HG03045 (cell line): Measurements from ENCODE around the gene DCLK3.
A peak's percentile ranks its signal among the peaks of the same experiment; 100 is the strongest.

Experiments
- ATAC-seq: cut with Tn5 transposase; IDR thresholded peaks from one replicate; pipeline ENCODE4 v1.9.1; 2021; ENCODE audit warnings: mild to moderate bottlenecking, moderate library complexity; ENCODE audit not compliant: unreplicated experiment

The DCLK3 gene

DNA sequence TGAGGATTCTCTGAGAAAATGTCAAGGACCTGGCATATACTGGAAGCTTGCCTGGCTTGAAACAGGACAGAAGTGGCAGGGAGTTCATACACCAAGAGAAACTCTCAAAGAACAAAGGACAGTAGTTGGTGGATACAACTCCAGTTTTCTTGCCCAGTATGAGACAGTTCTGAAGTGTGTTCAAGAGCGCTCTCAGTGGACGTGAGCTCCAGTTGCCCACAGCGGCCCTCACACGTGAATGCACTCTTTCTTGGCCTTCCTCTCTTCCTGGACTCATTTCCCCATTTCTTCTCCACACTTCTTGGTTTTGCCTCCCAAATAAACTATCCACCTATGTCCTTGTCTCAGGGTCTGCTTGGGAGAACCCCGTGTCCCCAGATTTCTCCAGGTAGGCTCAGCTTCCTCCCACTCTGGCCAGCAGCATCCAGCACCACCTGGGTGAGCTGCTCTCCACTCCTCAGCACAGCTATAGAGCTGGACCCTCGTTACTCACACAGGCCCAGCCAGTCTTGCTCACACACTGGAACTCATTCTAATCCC is 54.5 kb downstream of the DCLK3 start:
- ATAC-seq: no peak

DNA sequence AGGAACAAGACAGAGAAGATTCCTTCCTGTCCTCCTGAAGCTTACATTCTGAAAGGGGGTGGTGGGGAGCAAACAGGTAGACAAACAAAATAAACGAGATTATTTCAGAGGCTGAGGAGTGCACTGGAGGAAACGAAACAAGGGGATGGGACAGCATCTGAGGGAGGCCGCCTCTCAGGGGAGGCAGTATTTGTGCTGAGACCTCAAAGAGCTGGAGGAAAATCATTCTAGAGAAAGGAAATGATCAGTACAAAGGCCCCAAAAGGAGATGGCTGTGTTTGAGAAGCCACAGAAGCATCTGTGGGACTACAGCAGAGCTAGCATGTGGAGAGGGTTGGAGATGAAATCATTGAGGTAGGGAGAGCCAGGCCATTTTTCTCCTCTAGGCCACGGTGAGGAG is 55.1 kb downstream of the DCLK3 start:
- no peak for ATAC-seq

DNA sequence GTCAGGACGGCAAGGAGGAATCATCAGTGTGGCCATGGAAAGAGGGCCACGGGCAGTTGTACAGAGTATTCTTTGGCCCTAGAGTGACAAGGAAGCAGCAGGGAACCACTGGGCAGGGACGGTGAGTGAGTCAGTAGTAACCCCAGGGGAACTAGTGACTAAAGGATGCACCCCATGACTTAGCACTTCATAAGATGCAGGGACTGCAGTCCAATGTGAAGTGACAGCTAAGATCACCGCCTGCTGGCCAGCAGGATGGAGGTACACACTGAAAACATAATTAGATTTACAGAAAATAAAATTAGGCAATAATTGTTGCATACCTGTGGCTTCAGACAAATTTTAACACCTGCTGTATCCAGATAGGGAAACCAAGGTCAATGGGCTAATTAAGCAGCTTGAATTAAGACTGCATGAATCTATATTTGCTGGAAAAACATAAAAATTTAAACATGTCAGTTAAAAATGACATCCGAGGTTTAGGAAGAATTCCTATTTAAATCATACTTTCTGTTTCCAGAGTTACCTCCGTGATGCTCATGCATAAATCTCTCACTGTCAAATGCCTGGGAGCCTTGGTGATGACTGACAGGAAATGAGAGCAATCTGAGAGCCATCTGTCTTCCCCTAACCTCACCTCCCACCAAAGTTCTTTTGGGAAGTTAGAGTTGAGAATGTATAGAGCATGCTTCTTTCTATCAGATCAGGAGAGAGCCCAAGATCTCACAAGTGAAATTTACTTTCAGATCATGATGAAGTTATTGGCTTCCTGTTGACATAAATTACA is 56.5 kb downstream of the DCLK3 start:
- ATAC-seq: no peak

DNA sequence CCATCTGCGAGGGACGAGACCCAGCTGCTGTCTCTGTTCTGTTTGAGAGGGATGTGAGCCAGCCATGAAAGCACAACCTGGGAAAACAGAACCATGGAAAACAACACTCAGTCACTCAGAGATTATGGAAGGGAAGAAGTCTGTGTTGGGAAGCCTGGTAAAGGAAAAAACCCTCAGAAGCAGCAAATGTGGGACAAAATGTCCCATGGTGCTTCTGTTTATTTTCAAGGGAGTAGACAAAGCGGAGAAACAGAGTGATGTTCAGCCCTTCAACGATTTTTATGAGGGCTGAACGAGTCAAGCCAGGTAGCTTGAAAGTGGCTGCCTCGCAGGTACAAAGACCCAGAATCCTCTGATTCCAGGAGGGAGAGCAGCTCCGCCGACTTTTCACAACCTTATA is 59.3 kb downstream of the DCLK3 start:
- ATAC-seq: no peak

DNA sequence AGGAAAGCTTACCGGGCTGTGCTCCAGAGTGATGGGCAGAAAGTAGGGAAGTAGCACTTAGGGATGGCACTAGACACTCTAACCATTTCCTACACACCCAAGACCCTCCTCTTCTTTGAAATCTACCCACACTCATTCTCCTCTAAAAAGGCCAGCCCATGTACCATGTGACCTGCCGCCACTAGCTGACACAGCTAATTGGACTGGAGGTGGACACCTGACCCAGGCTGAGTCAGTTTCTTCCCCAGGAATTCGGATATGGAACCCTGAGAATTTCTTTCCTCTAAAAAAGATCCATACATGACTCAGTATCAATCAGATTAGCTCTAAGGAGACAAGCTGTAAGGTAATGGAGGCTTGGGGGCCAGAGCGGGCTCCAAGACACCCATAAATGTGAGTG is 60.1 kb downstream of the DCLK3 start:
- no peak for ATAC-seq

DNA sequence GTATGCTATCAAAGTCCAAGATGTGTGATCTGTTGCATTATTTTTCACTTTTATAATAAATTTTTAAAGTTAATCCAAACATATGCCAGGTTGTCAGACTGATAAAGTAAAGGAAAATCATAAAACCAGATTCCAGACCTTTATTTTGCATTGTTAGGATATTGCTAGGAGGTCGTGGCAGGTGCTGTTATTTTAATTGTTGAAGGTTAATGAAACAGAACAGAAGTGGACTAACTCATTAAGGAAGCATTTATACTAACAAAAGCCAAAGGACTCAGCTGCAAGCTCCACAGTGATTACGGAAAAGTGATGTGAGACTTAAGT is 63.1 kb downstream of the DCLK3 start:
- ATAC-seq: no peak

DNA sequence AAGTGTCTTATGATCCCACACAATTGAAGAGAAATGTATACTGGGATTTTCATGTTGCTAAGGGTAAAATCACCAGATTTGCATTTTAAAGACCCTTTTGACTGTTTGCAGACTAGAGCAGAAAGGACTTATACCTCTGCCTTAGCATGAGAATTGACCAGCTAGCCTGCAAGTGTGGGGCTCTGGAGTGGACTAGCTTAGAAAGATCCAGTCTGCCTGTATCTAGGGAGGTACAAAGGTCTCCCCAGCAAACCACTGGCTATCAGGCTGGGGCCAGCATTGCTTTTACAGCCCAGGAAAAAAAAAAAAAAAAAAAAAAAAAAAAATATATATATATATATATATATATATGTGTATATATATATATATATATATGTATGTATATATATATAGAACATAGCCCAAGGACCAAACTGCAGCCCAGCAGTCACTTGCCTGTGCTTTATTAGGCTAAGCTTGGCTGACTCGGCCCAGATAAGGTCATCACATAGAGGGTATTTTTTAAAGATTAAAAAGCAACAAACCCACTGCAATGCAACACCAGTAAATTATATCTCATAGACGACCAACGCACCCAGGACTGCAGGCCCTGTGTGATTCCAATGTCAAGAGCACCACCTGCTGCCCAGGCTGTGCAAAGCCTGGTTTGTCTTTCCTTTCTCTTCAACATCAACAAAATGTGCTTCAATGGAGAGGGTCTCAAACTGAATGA is 63.7 kb downstream of the DCLK3 start:
- peak; percentile 69 for ATAC-seq

DNA sequence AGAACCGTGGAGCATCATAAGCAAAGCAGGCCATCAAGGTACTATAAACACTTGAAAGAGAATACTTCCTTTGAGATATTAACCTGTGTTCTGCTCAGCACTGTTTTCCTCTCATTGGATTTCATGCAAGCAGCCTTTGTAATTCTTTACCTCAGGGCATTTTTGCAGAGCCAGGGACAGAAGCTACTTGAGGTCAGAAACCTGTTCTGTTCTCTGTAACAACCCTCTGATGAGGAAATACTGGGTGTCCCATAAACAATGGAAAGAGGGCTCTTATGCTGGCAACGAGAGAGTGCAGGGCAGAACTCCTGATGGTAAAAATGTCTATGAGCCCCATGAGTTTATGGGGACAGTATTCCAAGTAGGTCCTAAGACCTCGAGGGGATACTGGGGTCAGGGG is 66.0 kb downstream of the DCLK3 start:
- ATAC-seq: no peak

DNA sequence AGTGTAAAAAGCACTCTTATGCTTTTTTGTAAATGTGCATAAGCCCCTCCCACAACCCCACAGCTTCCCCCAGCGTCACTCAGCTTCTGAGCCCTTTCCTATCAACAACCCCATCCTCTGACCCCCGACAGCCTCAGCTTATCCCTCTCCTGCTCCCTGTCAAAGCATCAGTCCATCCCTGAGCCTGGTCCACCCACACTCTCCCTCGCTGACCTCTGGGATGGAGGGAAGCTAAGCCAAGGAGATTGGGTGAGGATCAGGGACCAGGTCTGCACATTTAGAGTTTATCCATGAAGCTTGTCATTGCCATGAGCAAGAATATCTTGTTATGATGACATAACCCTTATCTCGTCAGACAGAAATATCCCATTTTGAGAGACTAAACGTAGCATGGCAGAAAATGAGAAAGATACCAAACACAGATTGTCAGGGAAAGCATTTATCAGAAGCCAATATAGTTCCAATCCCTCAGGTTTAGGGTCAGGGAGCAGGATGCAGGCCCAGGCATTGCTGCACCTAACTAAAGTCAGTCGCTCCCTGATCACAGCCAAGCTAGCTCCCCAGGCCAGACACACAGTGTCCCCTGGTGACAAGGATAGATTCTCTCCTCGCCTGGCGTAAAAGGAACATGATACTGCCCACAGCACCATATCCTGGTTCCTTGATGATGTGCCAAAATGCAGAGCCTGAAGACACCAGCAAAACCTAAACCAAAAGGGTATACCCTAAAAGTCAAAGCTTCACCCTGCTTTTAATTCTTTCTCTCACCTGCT is 66.9 kb downstream of the DCLK3 start:
- no peak for ATAC-seq

DNA sequence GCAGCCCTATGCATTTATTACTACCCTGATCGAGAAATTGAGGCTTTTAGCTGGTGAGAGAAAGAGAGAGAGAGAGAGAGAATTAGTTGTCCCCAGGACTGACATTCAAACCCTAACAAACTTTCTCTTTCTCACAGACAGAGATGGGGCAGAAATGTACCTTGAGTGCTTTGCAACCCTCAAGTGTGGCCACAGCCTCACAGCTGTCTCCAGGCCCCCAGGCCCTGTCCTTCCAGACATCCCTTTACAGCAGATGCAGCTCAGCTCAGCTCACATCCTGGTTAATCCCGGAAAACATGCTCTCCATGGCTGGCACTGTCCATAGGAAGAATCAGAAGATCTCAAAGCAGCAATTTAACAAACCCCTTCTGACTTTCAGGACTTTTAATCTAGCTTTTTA is 67.6 kb downstream of the DCLK3 start:
- ATAC-seq: no peak

DNA sequence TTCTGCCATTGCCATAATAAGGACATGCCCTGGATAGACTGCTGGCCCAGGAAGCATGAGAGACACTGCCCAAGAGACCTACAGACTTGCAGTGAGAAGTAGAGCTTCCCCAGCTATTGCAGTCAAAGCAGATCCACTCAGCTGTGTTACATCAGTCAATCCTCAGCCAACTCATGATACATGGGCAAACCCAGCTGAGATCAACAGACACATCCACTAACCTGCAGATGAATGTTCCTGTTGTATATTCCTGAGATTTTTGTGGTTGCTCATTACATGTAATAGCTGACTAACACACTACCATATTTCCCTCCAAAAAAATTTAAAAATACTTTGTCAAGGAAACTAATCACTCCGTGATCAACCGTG is 68.6 kb downstream of the DCLK3 start:
- no peak for ATAC-seq

DNA sequence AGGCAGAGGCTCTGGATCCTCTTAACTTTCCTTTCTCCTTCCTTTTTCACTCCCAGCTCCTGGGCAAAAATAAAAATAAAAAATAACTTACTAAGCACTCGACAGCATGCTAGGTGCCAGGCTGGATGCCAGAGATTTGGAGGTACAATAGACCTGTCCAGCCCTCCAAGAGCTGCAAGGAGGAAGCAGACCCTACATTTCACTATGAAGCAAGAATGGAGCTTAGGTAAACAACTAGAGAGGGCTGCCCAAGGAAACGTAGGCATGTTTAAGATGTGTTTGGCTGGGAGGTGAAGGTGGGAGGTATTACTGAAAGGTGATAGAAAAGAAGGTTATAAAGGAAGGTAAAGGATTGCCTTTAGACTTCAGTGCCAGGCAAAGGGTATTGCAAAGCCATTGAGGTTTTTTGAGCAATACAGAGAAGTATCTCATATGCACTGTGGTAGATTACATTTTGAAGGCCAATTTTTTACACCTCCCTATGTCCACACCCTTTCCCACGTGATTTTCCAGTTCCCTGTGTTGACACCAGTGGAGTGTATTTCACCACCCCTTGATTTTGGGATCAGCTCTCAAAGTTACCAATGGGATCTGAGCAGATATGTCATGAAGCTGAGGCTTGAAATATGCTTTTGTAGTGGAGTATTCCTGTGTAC is 69.1 kb downstream of the DCLK3 start:
- no peak for ATAC-seq

DNA sequence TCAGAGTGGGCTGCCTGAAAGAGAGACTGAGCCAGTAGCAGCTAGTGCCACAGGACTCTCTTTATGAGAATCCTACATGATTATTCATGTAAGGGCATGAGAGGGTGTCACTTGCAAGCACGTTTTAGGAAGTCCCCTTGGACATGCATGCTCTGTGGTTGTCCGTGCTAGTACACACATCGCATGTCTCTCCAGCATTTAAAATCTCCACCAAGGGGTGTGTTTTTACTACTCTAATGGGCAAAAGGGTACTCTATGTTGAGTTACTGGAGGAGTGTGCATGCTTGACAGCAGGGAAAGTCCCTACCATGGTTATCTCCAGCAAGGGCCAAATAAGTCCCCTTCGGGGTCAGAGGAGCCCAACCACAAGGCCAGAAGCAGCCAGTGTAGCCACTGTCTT is 70.7 kb downstream of the DCLK3 start:
- peak; percentile 72 for ATAC-seq

DNA sequence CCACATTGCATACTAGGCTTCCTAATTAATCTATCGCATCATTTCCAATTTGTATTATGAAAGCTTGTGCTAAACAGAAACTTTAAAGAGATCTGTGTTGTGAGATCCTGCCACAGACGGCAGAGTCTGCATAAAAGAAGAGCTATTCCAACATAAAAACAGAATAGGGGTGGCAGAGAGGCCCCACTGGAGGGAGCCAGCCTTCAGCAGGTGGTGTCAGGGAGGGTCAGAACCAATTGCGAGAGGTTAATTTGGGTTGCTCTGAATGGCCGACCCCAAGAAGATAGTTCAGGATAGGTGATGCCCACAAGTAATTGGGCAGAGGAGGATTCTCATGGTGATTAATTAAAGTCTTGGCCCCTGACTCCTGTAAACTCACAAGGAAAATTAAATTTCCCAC is 74.8 kb downstream of the DCLK3 start:
- no peak for ATAC-seq

DNA sequence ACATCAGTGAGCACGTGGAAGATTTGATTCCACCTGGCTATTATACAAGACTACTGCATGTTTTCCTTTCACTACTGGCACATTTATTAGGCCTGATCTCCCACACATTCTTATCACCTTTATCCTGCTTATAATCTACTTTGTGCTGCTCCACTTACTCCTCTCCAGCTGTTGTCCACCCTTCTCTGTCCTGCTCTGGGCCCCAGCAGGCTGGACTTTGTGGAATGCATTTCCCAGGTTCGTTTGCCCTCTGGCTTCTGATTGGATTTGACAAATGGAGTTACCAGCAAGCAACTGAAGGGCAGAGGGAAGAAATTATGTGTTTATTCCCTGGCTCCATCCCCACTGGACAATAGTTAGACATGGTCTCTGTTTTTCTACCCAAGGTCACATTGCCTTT is 75.5 kb downstream of the DCLK3 start:
- no peak for ATAC-seq

DNA sequence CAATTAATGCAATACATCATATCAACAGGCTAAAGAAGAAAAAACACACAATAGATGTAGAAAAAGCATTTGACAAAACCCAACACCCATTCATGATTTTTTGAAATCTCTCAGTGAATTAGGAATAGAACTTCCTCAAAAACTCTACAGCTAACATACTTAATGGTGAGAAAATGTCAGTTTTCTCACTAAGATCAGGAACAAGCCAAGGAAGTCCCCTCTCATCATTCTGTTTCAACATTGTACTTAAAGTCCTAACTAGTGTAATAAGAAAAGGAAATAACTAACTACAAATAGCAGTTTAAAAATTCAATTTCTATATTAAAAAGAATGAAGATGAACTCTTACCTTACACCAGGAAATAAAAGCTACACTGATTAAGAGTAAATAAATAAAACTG is 77.8 kb downstream of the DCLK3 start:
- no peak for ATAC-seq

DNA sequence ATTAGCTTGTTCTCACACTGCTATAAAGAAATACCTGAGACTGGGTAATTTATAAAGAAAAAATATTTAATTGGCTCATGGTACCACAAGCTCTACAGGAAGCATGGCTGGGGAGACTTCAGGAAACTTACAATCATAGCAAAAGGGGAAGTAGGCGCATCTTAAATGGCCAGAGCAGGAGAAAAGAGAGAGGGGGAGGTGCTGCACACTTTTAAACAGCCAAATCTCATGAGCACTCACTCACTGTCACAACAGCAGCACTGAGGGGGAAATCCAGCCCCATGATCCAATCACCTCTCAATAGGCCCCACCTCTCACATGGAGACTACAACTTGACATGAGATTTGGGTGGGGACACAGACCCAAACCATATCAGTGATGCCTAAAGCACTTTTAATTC is 82.5 kb downstream of the DCLK3 start:
- no peak for ATAC-seq

DNA sequence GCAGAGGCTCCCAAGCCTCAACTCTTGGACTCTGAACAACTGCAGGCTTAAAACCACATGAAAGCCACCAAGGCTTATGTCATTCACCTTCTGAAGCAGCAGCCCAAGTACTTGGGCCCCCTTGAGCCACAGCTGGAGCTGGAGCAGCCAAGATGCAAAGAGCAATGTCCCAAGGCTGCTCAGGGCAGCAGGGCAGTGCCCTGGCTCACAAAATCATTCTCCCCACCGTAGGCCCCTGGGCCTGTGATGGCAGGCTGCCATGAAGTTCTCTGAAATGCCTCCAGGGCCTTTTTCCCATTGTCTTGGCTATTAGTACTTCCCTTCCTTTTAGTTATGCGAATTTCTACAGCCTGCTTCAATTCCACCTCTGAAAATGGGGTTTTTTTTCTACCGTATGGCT is 83.4 kb downstream of the DCLK3 start:
- no peak for ATAC-seq

DNA sequence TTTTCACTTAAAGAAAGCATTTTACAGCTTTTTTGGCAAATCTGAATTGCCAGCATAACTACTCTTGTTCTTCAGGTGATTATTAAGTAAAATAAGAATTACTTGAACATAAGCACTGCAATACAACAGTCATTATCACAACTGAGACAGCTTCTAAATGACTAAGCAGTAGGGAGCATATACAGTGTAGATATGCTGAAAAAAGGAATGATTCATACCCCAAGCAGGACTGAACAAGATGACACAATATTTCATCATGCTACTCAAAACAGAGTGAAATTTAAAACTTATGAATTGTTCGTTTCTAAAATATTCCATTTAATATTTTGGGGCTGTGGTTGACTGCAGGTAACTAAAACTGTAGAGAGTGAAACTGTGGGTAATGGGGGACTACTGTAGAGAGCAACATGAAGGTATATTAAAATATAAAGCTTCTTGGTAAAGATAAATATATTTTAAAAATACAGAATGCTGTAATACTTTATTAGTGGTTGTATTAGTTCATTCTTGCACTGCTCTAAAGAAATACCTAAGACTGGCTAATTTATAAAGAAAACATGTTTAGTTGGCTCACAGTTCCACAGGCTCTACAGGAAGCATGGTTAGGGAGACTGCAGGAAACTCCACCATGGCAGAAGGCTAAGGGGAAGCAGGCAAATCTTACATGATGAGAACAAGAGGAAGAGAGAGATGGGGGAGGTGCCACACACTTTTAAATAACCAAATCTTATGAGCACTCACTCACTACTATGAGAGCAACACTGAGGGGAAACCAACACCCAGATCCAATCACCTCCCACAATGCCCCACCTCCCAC is 84.8 kb downstream of the DCLK3 start:
- ATAC-seq: peak; percentile 65

DNA sequence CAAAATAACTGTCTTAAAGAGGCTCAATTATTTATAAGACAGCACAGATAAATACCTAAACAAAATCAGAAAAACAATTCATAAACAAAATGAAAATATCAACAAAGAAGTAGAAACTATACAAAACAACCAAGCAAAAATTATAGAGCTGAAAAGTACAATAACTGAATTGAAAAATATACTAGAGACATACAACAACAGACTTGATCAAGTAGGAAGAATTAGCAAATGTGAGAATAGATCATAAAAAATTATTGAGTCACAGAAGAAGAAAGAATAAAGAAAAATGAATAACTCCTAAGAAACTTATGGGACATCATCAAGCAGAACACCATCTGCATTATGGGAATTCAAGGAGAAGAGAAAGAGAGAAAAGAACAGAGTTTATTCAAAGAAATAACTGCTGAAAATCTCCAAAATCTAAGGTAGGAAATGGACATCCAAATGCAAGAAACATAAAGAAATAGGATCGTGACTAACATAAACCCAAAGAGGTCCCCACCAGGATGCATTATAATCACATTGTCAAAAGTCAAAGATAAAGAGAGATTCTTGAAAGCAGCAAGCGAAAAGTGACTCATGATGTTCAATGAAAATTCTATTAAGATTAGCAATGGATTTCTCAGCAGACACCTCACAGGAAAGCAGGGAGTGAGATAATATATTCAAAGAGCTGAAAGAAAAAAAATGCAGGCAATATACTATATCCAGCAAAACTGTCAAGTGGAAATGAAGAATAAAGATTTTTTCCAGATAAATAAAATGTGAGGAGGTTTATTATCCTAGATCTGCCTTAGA is 85.9 kb downstream of the DCLK3 start:
- no peak for ATAC-seq
